HG02763 (cell line): Measurements from ENCODE around the gene SLC39A2.

ENCODE experiments used
- ATAC-seq: cut with Tn5 transposase; IDR thresholded peaks from one replicate; pipeline ENCODE4 v1.9.1; 2021; ENCODE audit warnings: mild to moderate bottlenecking, moderate library complexity; ENCODE audit not compliant: unreplicated experiment

Gene SLC39A2

GRCh38 chr14:21043387-21043973 is 44.4 kb downstream of the SLC39A2 start:
- ATAC-seq = no peak

- ATAC-seq = no peak
Measured at GRCh38 chr14:21043974-21044618, 45.0 kb downstream of the SLC39A2 start.

- ATAC-seq = no peak
Measured at GRCh38 chr14:21047378-21047781, 48.3 kb downstream of the SLC39A2 start.

GRCh38 chr14:21048638-21049037 is 49.5 kb downstream of the SLC39A2 start:
- no peak for ATAC-seq

GRCh38 chr14:21049271-21049673 is 50.2 kb downstream of the SLC39A2 start:
- no peak for ATAC-seq

GRCh38 chr14:21050597-21050996 is 51.5 kb downstream of the SLC39A2 start:
- no peak for ATAC-seq
